H9 (cell line): ENCODE data around the gene BCL7C. TPM values are rescaled to one million over a fixed set of nuclear protein-coding genes. Genes with fewer than 3 reads are reported as not detected.

Experiments
- DNase-seq: peaks from one replicate; pipeline ENCODE4 v3.0.0-alpha.2; 2017
- H2AFZ ChIP-seq: one replicate; pipeline ENCODE4 v1.6.1; 2013; ENCODE audit warnings: mild to moderate bottlenecking, low read length, control low read depth, moderate library complexity
- H2AK5ac ChIP-seq: 2 replicates; pipeline ENCODE4 v1.6.1; 2013; ENCODE audit warnings: low read length, control low read depth, mixed read lengths; ENCODE audit not compliant: insufficient read length
- H2BK120ac ChIP-seq: one replicate; pipeline ENCODE4 v1.6.1; 2013; ENCODE audit warnings: low read depth, mild to moderate bottlenecking, low read length, control low read depth, inconsistent platforms; ENCODE audit not compliant: poor library complexity, severe bottlenecking
- H2BK12ac ChIP-seq: 2 replicates; pipeline ENCODE4 v1.6.1; 2013; ENCODE audit warnings: low read length, control low read depth, mixed read lengths, low read depth; ENCODE audit not compliant: insufficient read length
- H2BK15ac ChIP-seq: 2 replicates; pipeline ENCODE4 v1.6.1; 2013; ENCODE audit warnings: low read depth, low read length, control low read depth
- H2BK20ac ChIP-seq: one replicate; pipeline ENCODE4 v1.6.1; 2013; ENCODE audit warnings: low read depth, mild to moderate bottlenecking, low read length, control low read depth, inconsistent platforms; ENCODE audit not compliant: poor library complexity, severe bottlenecking
- H2BK5ac ChIP-seq: 2 replicates; pipeline ENCODE4 v1.6.1; 2013; ENCODE audit warnings: low read length, control low read depth, mixed read lengths; ENCODE audit not compliant: insufficient read length
- H3K14ac ChIP-seq: 2 replicates; pipeline ENCODE4 v1.6.1; 2013; ENCODE audit warnings: low read length, control low read depth; ENCODE audit not compliant: insufficient read depth
- H3K18ac ChIP-seq: 2 replicates; pipeline ENCODE4 v1.6.1; 2013; ENCODE audit warnings: low read depth, mild to moderate bottlenecking, mixed read lengths, low read length, control low read depth; ENCODE audit not compliant: insufficient read length
- H3K23ac ChIP-seq: 2 replicates; pipeline ENCODE4 v1.6.1; 2013; ENCODE audit warnings: low read length, control low read depth, mixed read lengths, low read depth; ENCODE audit not compliant: insufficient read length
- H3K23me2 ChIP-seq: 2 replicates; pipeline ENCODE4 v1.6.1; 2013; ENCODE audit warnings: low read depth, mild to moderate bottlenecking, mixed read lengths, low read length, control low read depth; ENCODE audit not compliant: insufficient read length, poor library complexity, severe bottlenecking
- H3K27ac ChIP-seq: 2 replicates; pipeline ENCODE4 v1.5.1; 2013; ENCODE audit warnings: low read length, control low read depth, mixed read lengths, low read depth; ENCODE audit not compliant: insufficient read length
- H3K27me3 ChIP-seq: 2 replicates; pipeline ENCODE4 v1.6.1; 2013; ENCODE audit warnings: low read length, control low read depth, inconsistent platforms; ENCODE audit not compliant: insufficient read depth
- H3K4ac ChIP-seq: 2 replicates; pipeline ENCODE4 v1.6.1; 2013; ENCODE audit warnings: low read depth, mild to moderate bottlenecking, control low read depth, inconsistent platforms, low read length, moderate library complexity
- H3K4me1 ChIP-seq: 2 replicates; pipeline ENCODE4 v1.6.1; 2013; ENCODE audit warnings: low read length, control low read depth, inconsistent platforms; ENCODE audit not compliant: insufficient read depth
- H3K4me2 ChIP-seq: 2 replicates; pipeline ENCODE4 v1.6.1; 2013; ENCODE audit warnings: low read length, control low read depth, mixed read lengths; ENCODE audit not compliant: insufficient read length, insufficient read depth
- H3K56ac ChIP-seq: 2 replicates; pipeline ENCODE4 v1.6.1; 2013; ENCODE audit warnings: low read depth, mild to moderate bottlenecking, mixed read lengths, low read length, control low read depth; ENCODE audit not compliant: insufficient read length
- H3K79me1 ChIP-seq: 2 replicates; pipeline ENCODE4 v1.6.1; 2013; ENCODE audit warnings: low read depth, mild to moderate bottlenecking, moderate library complexity, low read length, control low read depth, inconsistent platforms; ENCODE audit not compliant: insufficient read depth, poor library complexity, severe bottlenecking
- H3K79me2 ChIP-seq: 2 replicates; pipeline ENCODE4 v1.6.1; 2013; ENCODE audit warnings: low read length, control low read depth, inconsistent platforms; ENCODE audit not compliant: insufficient read depth
- H3K9ac ChIP-seq: 2 replicates; pipeline ENCODE4 v1.6.1; 2013; ENCODE audit warnings: low read length, control low read depth, mixed read lengths; ENCODE audit not compliant: insufficient read length; ENCODE audit errors: extremely low read depth
- H3K9me3 ChIP-seq: one replicate; pipeline ENCODE4 v1.6.1; 2013; ENCODE audit warnings: low read depth, low read length, inconsistent platforms; ENCODE audit not compliant: control insufficient read depth
- H3T11ph ChIP-seq: one replicate; pipeline ENCODE4 v1.6.1; 2013; ENCODE audit warnings: mild to moderate bottlenecking, low read length, control low read depth, inconsistent platforms
- H4K20me1 ChIP-seq: one replicate; pipeline ENCODE4 v1.6.1; 2013; ENCODE audit not compliant: control insufficient read depth, insufficient read length, insufficient read depth
- H4K5ac ChIP-seq: 2 replicates; pipeline ENCODE4 v1.6.1; 2013; ENCODE audit warnings: low read depth, mild to moderate bottlenecking, mixed read lengths, low read length, control low read depth; ENCODE audit not compliant: insufficient read length
- H4K8ac ChIP-seq: replicated peaks from 2 replicates; pipeline ENCODE4 v1.6.1; 2013; ENCODE audit warnings: low read length, control low read depth, mixed read lengths, low read depth; ENCODE audit not compliant: insufficient read length
- H4K91ac ChIP-seq: 2 replicates; pipeline ENCODE4 v1.6.1; 2013; ENCODE audit warnings: low read depth, mild to moderate bottlenecking, moderate library complexity, mixed read lengths, low read length, control low read depth; ENCODE audit not compliant: insufficient read length
- H3K27ac Mint-ChIP-seq, 3 experiments: 2 replicates in 2 of 3; 3 replicates in 1 of 3; pipeline ENCODE4 v1.8.0; 2020 to 2021; ENCODE audit warnings: mixed read lengths in 3 of 3, mild to moderate bottlenecking in 1 of 3, moderate library complexity in 1 of 3
- H3K27me3 Mint-ChIP-seq: 2 replicates; pipeline ENCODE4 v1.8.0; 2021; ENCODE audit warnings: low read depth, mild to moderate bottlenecking, moderate library complexity, mixed read lengths
- H3K36me3 Mint-ChIP-seq, 3 experiments: 2 replicates in 2 of 3; 3 replicates in 1 of 3; pipeline ENCODE4 v1.8.0; 2020 to 2021; ENCODE audit warnings: low read depth in 3 of 3, mixed read lengths in 3 of 3; ENCODE audit not compliant: insufficient read depth in 1 of 3
- H3K4me1 Mint-ChIP-seq, 2 experiments: 2 replicates each; pipeline ENCODE4 v1.8.0; 2020; ENCODE audit warnings: mixed read lengths in 2 of 2
- H3K4me3 Mint-ChIP-seq, 2 experiments: 2 replicates in 1 of 2; 3 replicates in 1 of 2; pipeline ENCODE4 v1.8.0; 2020 to 2021; ENCODE audit warnings: mild to moderate bottlenecking in 2 of 2, mixed read lengths in 2 of 2, moderate library complexity in 1 of 2
- H3K9me3 Mint-ChIP-seq, 2 experiments: 2 replicates in 1 of 2; 3 replicates in 1 of 2; pipeline ENCODE4 v1.8.0; 2020; ENCODE audit warnings: mild to moderate bottlenecking in 2 of 2, mixed read lengths in 2 of 2, moderate library complexity in 1 of 2
- CTCF ChIP-seq: fragments of 200-600 bp; sonication (generic); conservative IDR thresholded peaks from 3 replicates; pipeline ENCODE4 v1.8.0; 2021; ENCODE audit warnings: antibody characterized with exemption, mild to moderate bottlenecking
- WGBS: extraction: QIAGEN DNeasy Blood & Tissue Kit; methylation state at CpG from one replicate; pipeline ENCODE4 v1.1.7; 2013; ENCODE audit warnings: missing lambda C conversion rate, low lambda C conversion rate, mixed read lengths; ENCODE audit not compliant: insufficient read length; ENCODE audit errors: extremely low coverage; 5-methylcytosine and 5-hydroxymethylcytosine counted together
- total RNA-seq: library from RNA; stranded (reverse); gene quantifications from 2 replicates; pipeline ENCODE4 v1.2.1, GENCODE V29; 2021

Gene BCL7C
- total RNA-seq, 1 experiment from 2014 or later = 18.3 TPM

- no peak within 1 kb of the TSS for H2AK5ac ChIP-seq
- Mint-ChIP-seq H3K27me3 (no peaks in the 10 kb centered on the region), H3K36me3 (peaks cover 14 to 16% (median 16%) of the 10 kb centered on the region in 3 experiments), H3K4me1 (peaks cover 12 to 24% of the 10 kb centered on the region in 2 experiments), H3K27ac (peak within 1 kb of the TSS; percentile 100), H3K9me3 (no peaks in the 10 kb centered on the region; a peak in 1 of 5 replicates), H3K4me3 (peak within 1 kb of the TSS; percentile 93 to 100)
- no peak for TF ChIP-seq CTCF
- H4K5ac ChIP-seq = peak within 1 kb of the TSS; percentile 99
- H3K27me3 ChIP-seq = no peaks in the 10 kb centered on the region
- peak within 1 kb of the TSS; percentile 91 for H3K56ac ChIP-seq
- peak within 1 kb of the TSS; percentile 84 for H3K4me2 ChIP-seq
- no peaks in the 10 kb centered on the region for H3K4me1 ChIP-seq
- no peaks in the 10 kb centered on the region for H3K79me2 ChIP-seq
- no peaks in the 10 kb centered on the region for H3K9me3 ChIP-seq
- peak within 1 kb of the TSS; percentile 99 for H3K14ac ChIP-seq
- no CpG with 5 or more reads among the region's 31 CpGs for WGBS
- H4K20me1 ChIP-seq = no peaks in the 10 kb centered on the region
- H3T11ph ChIP-seq = no peak within 1 kb of the TSS
- peak within 1 kb of the TSS; percentile 97 for H3K27ac ChIP-seq
- no peak within 1 kb of the TSS; the same call in 1 of the 2 replicates for H3K4ac ChIP-seq
- H4K91ac ChIP-seq = no peak within 1 kb of the TSS
- no peak within 1 kb of the TSS for H2BK15ac ChIP-seq
- H2BK12ac ChIP-seq = peak within 1 kb of the TSS; percentile 99
- H2BK120ac ChIP-seq = peak within 1 kb of the TSS; percentile 89
- H2BK5ac ChIP-seq = peak within 1 kb of the TSS; percentile 99
- H2AFZ ChIP-seq = peak within 1 kb of the TSS; percentile 76
- peak within 1 kb of the TSS; percentile 99 for H3K18ac ChIP-seq
- H3K9ac ChIP-seq = peak within 1 kb of the TSS; percentile 96
- H3K79me1 ChIP-seq = no peaks in the 10 kb centered on the region
- H3K23ac ChIP-seq = no peak within 1 kb of the TSS
- no peak within 1 kb of the TSS for H2BK20ac ChIP-seq
- DNase-seq = no peak
- peak within 1 kb of the TSS; percentile 98 for H4K8ac ChIP-seq
- peaks cover 10% of the 10 kb centered on the region for H3K23me2 ChIP-seq
These were observed 29.7 kb upstream of the BCL7C start, which contains the start of gene FBXL19 for GRCh38 chr16:30923554-30924075. FBXL19 (plus strand) TSS chr16:30923572; CDS start chr16:30925755, 2,183 bp downstream.
